Kidney tubule cell (primary cell): ENCODE results near the gene MGARP.
A peak's percentile ranks its signal among the peaks of the same experiment; 100 is the strongest.
"Not testable (repeated sequence)": the region's sequence is repeated elsewhere in the genome, so short reads cannot be mapped to it uniquely, and the experiment has no call there.

Experiments used
- DNase-seq: peaks from one replicate; pipeline ENCODE4 v3.0.0-alpha.2; 2018; ENCODE audit warnings: low spot score

Gene MGARP

DNA sequence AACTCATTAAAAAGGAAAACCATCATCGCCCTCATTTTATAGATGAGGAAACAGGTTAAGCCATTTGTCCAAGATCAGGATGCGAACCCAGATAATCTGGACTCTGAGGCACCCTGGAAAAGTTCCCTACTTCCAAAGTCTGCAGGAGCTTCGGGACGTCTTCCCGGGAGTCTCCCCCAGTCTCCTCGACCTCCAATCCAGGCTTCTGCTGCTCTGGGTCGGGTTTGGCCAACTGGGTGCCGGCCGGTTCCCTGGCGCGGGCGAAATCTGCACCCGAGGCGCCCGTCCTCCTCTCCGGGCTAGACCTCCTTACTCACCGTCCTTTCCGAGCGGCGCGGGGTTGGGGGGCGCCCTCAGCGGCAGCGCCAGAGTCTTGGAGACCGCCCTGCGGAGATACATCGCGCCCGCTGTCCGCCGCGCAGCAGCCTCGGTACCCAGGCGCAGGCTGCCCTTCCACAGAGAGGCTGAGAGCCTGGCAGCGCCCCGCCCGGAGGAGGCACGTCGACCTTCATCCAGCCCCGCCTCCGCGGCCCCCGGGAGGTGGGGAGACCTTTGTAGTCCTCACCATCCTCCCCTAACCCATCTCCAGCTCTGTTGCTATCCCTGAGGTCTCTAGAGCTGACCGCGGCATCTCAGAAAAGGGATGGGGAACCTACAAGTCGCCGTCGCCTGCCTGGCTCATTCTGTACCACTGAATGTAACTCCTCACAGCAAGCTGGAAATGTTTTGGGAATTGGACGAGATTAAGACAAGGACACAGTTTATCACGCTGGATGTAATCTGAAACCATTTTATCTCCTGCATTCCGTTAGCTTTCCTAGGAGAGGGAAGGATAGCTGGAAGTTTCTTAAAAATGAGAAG lies at the start of gene MGARP:
TSS of gene MGARP (minus strand) at position 466 of the 861 bp plus-strand sequence. CDS start at position 399, 67 bp downstream.
- peak; percentile 26 for DNase-seq

DNA sequence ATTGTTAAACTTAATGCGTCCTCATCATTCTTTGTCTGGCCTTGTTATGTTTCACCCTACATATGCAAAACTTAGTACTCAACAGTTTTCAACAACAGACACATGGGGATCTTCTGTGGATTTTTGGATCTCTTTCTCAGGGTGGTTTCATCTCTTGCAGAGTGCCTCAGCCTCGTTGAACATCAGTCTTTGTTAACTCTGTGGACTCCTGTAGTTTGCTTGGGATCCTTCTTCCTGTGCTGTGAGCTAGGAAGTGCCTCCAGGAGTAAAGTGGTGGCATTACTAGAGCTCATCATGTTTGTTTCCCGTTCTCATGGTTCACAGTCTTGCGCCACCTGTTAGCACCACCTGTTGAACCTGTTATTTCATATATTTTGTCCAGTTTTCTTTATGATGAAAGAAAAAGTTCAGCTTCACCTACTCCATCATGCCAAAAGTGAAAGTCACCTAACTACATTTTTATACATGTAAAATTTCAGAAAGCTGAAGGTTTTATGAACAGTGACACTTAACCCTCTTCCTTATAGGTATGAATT lies 49.7 kb upstream of the MGARP start:
- DNase-seq, result no peak

DNA sequence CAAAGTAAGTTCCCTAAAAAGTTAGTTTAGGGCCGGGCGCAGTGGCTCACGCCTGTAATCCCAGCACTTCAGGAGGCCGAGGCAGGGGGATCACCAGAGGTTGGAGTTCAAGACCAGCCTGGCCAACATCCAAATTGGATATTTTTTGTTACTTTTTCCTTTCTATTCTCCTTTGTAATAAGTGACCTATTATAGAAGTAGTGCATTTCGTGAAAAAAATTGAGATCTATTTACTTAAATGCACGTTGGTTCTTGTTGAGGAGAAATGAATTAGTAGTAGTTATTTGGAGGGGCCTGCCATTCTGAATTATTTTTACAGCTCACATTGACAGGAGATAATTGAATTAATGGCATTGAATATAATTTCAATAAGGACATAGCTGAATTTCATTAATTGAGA lies 44.6 kb upstream of the MGARP start:
- no peak for DNase-seq

DNA sequence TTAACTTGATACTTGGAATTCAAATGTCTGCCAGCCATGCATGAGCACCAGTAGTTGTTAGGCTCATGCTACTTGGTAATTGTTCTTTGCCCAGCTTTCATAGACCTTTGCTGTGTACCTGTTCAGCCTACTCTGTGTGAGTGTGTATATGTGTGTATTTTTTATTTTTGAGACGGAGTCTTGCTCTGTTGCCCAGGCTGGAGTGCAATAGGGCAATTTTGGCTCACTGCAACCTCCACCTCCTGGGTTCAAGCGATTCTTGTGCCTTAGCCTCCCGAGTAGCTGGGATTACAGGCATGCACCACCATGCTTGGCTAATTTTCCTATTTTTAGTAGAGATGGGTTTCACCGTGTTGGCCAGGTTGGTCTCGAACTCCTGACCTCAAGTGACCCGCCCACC lies 42.5 kb upstream of the MGARP start:
- not testable (repeated sequence) for DNase-seq

DNA sequence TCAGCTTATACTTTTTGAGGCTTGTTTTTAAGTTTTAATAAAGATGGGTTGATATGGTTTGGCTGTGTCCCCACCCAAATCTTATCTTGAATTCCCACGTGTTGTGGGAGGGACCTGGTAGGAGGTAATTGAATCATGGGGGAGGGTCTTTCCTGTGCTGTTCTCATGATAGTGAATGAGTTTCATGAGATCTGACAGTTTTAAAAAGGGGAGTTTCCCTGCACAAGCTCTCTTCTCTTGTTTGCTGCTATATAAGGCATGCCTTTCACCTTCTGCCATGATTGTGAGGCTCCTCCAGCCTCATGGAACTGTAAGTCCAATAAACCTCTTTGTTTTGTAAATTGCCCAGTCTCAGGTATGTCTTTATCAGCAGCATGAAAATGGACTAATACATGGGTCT lies 42.0 kb upstream of the MGARP start:
- not testable (repeated sequence) for DNase-seq

DNA sequence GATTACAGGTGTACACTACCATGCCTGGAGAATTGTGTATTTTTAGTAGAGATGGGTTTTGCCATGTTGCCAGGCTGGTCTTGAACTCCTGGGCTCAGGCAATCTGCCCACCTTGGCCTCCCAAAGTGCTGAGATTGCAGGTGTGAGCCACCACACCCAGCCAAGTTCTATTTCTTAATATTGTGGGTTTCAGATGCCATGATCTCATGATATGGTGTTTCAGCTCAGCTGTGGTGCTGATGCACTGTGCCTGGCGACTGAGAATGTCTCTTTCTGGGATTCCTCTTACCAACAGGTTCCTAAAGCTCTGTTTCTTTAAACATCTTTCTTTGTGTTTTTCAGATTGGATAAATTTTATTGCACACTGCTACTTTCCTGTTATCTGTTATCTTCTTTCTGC lies 39.5 kb upstream of the MGARP start:
- no peak for DNase-seq

DNA sequence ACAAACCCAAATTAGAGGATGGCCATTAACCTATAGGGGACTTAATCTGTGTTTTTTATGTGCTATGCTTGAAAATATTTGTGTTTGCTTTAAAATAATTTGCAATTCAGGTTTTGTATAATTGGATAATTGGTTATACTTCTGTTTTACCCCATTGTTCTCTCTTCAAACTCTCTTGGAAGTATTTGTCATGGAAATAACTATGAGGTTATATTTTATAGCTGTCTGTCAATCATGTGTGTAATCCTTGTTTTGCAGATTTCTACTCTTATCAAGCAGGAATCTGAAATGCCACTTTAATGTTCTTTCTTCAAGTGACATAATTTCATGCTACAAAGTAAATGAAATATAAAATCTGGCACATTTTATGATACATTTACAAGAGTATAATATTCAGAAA lies 37.6 kb upstream of the MGARP start:
- DNase-seq, result no peak

DNA sequence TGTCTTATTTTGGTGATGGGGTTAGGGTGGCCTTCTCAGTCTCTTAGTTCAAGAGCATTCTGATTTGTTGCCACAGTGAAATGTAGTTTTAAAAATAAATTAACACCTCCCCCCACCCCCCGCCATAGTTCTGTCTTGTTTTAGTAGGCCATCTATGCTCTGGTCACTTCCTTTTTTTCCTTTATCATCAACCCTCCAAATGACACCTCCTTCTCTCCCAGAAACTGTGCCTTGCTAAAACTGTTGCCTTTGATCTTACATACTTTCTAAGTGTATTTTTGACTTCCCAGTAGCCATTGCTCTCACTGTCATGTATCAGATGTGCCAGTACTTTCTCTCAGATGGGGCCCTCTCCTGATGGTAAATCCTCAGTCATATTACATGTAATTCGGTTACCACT lies 36.7 kb upstream of the MGARP start:
- DNase-seq, result no peak

DNA sequence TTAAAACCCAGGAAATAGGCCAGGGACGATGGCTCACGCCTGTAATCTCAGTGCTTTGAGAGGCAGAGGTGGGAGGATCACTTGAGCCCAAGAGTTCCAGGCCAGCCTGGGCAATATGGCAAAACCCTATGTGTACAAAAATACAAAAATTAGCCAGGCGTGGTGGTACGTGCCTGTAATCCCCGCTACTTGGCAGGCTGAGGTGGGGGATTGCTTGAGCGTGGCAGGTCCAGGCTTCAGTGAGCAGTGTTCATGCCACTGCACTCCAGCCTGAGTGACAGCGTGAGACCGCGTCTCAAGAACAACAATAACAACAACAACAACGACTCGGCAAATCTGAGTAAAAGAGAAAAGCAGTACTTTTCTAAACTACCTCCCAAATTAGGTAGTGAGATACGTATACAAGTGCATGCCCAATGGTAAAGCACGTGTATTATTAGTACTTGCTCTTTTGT lies 35.2 kb upstream of the MGARP start:
- peak; percentile 46 for DNase-seq

DNA sequence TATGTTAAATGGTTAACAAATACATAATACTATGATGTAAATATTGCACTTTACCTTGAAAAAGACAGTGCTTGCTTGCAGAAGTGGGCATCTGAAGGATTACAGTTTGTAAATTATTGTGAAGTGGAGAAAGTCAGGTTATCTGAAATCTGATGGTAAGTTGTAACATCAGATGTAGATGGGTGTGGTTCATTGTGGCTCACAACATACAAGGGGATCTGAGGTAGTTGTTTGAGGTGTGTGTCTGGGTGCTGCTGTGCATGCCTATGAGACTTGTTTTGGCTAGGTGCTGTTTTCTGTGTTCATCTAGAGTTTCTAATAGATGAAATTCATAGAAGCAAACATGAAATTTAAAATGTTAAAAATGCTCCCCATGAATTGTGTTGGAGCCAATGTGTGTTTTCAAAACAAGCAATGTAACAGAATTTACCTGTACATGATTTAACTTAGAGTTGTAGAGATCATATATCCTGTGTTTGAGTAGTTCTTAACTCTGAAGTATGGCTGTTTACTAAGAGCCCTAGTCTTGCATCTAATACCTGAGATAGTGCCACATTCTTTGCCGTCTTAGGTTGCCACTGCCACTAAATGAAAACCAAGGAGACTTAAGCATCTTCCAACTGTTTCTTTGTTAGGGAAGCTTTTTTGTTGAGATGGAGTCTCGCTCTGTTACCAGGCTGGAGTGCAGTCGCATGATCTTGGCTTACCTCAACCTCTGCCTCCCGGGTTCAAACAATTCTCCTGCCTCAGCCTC lies 34.2 kb upstream of the MGARP start:
- DNase-seq, result no peak

DNA sequence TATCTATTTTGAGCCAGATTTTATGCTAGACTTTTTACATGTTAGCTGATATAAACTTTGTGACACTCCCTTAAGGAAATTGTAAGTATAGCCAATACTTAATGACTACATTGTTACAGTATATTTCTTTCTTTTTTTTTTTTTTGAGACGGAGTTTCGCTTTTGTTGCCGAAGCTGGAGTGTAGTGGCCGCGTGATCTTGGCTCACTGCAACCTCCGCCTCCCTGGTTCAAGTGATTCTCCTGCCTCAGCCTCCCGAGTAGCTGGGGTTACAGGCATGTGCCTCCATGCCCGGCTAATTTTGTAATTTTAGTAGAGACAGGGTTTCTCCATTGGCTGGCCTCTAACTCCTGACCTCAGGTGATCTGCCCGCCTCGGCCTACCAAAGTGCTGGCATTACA lies 33.4 kb upstream of the MGARP start:
- DNase-seq, result not testable (repeated sequence)

DNA sequence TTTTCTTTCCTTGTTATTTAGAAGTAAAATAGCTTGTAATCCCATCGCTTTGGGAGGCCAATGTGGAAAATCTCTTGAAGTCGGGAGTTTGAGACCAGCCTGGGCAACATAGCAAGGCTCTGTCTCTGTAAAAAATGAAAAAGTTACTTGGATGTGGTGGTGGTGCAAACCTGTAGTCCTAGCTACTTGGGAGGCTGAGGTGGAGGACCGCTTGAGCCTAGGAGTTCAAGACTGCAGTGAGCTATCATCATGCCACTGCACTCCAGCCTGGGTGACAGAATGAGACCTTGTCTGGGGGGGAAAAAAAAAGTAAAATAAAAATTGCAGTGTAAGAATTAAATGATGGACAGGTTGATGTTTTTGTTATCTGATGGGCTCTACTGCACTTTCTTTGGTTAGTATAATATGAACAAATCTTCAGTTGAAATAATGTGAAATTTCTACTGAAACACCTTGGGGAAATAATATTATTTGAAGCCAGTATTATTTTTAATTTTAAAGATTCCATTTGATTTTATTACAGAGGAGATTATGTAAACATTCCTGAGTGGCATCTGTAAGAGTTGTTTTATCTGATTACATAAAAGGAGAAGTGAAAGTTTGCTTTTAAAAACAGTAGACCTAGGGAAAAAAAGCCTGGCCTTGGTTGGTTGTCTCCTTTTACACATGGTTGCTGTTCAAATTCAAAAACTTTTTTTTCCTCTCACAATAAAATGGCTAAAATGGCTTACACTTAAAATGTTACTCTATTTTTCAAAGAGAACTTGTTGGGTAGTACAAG lies 32.7 kb upstream of the MGARP start:
- no peak for DNase-seq

DNA sequence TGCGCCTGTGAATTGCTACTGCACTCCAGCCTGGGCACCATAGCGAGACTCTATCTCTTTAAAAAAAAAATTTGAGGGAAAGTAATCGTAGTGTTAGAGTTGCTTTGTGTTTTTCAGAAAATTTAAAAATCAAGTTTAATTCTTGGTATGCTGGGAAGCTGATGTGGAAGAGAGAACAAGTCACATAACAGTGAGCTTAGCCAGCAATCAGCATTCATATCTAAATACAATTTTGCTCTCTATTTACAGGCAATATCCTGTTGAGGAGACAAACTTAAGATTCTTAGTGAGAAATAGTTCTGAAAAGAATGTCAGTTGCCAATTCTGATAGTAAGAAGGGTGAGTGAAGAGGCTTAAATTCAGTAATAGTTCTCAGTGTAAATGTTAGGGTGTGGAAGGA lies 31.9 kb upstream of the MGARP start:
- DNase-seq, result no peak

DNA sequence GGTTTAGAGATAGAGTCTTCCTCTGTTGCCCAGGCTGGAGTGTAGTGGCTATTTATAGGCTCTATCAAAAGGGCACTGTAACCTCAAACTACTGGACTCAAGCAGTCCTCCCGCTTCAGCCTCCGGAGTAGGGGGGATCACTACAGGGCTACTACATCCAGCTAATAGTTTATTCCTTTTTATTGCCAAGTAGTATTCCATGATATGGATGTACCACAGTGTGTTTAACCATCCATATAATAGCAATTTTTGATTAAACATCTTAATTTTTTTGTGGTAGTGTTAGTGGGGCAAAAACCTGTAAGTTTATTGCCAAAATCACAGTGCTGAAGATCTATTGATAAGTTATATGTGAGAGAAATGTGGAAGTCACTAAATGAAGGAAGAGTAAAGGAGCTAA lies 24.9 kb upstream of the MGARP start:
- DNase-seq, result no peak

DNA sequence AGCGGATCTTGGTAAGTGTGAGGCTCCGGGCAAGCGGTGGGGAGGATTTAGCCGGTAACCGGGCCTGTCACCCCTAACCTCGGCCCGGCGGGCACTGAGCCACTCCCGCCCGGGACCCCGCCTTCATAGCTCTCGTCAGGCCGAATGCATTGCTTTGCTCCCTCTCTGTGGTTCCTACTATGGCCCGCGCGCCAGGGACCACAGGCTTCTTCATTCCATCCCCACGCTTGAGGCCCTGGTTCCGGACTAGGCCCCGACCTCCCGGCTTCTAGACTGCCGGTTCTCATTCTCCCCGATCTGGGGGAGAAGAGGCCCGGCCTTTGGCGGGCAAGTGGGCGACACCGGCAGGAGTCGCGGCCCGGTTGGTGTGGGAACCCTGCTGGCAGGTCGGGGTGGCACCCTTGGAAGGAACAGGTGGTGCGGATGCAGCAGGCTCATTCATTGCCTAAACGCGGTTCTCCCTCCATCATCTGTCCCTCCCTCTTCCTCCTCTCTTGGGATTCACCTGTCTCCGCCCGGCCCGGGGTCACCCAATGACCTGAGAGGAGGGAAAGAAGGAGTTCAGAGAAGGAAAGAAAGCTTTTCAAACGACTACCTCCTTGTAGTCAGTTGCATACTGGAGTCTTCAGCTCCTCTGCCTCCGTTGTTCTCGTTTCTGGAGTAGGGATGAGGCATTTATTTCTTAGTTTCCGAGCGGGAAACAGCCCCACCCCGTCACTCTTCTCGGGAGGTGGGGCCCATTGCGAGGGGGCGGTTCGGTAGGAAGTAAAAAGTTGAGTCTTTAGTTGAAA lies 22.0 kb upstream of the MGARP start, which contains the start of gene NDUFC1:
TSS of gene NDUFC1 (minus strand) at position 657 of the 791 bp plus-strand sequence. CDS start 6,679 bp downstream, outside the sequence.
- DNase-seq, result peak; percentile 62

DNA sequence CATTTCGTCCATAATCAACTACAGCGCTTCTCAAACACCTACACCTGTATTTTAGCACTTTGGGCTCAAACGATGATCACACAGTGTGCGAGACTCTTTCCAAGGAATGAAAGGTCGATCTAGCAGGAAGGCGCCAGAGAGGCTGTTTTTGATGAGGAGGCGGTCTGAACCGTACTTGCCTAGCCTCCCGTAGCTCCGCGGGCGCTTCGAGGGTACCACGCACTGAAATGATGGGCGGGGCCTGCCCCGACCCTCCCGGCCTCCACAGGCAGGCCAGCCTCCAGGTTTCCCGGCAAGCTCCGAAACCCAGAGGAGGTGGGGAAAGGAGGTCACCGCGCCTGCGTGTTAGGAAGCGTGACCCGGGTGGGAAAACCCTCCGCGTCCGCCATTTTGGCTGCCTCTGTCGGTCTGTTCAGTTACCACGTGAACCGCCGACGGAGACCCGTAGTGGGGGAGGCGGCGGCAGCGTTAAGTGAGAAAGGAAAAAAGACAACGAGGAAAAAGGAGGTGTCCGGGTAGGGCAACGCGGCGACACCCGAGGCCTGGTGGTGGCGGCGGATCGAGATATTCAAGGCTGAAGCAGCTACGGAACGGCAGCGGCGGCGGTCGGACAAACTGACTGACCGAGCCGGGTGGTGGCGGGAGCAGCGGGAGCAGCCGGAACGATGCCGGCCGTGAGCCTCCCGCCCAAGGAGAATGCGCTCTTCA lies 21.2 kb upstream of the MGARP start, which contains the start of gene NAA15:
TSS of gene NAA15 (plus strand) at position 393 of the 708 bp plus-strand sequence. CDS start at position 666, 273 bp downstream.
- peak; percentile 99 for DNase-seq

DNA sequence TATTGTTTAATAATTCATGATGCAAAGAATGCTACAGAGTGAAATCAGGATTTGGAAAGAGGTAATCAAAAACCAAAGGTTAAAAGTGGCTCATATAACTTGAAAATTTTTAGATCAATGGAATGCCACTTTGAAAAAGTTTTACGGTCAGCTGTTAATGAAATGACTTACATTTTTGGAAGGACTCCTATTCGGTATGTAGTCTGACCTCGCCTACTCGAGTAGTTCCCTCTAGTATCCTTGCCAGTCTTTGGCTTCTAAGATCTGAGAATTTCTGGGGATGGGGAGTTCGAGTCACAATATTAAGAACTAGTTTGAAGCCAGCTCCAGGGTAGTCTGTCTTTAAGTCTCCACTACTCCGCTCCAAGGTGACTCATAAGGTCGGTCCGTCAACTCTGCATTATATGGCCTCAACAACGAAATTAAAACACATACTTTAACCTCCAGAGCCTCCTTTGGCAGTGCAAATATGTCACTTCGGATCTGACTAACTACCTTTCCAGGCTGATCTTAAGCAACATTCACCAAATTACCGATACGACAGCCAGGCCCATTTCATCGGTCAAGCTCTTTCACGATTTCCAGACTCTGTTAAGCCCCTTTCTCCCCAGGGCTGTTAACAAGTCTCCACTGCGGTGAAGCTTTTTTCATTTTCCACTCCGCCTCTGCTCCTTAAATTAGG lies 20.5 kb upstream of the MGARP start:
- peak; percentile 68 for DNase-seq

DNA sequence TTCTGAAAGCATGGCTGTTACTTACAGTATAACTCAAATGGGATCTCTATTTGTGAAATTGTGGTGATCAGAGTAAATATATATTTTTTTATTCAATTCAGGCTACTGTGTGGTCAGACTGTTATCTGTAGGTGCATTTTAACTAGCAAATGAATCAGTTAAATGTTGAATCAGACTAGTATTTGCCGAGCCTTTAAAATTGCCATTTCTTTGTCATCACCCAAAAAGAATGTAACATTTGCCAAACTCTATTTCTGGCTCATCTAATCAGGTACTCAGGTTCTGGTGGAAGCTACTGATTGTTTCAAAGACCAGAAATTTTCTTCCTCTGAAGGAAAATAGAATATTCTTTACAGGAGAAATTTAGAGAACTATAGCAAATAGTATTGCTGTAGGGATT lies 19.5 kb upstream of the MGARP start:
- peak; percentile 53 for DNase-seq

DNA sequence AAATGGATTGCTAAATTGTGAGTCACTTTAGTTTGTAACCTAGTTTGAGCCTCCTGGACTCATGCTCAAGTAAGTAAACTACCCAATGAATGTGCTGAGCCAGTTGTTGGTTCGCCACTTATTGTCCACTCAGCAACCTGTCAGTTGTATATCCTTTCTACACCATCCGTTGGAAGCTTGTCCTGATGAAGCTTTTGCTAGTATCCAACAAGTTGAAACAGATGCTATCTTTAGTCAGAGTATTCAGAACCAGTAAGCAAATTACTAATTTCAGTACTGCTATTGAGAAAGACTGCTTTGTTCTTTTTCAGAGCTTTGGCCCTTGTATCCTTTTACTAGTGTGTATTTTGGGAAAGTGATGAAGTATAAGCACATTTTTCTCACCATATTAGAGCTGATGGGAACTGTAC lies 17.0 kb upstream of the MGARP start:
- peak; percentile 60 for DNase-seq

DNA sequence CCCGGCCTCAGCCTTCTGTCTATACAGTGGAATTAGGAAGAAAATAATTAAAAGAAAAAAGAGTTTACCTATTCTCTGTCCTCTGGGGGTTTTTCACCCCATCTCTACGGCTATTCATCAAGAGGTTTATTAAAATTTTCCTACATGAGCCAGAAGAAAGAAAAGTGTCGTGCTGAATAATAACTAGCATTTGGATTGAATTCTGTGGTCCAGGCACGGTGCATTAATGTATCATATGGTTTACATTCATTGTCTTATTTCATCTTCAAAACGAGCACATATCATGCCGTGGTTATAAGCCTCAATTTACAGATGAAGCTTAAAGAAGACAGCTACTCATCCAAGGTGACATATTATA lies 15.9 kb upstream of the MGARP start:
- DNase-seq, result no peak
